SK-N-MC (cell line): Measurements from ENCODE around the gene ELAVL2.

Source experiments
- EZH2 ChIP-seq: fragments of 200-600 bp; sonication (generic); IDR thresholded peaks from one replicate; pipeline ENCODE4 v1.6.1; 2017; ENCODE audit warnings: antibody characterized with exemption
- POLR2AphosphoS5 ChIP-seq: IDR thresholded peaks from 2 replicates; pipeline ENCODE4 v1.6.1; 2012; ENCODE audit warnings: mild to moderate bottlenecking, low read depth, low read length, borderline replicate concordance

DNA sequence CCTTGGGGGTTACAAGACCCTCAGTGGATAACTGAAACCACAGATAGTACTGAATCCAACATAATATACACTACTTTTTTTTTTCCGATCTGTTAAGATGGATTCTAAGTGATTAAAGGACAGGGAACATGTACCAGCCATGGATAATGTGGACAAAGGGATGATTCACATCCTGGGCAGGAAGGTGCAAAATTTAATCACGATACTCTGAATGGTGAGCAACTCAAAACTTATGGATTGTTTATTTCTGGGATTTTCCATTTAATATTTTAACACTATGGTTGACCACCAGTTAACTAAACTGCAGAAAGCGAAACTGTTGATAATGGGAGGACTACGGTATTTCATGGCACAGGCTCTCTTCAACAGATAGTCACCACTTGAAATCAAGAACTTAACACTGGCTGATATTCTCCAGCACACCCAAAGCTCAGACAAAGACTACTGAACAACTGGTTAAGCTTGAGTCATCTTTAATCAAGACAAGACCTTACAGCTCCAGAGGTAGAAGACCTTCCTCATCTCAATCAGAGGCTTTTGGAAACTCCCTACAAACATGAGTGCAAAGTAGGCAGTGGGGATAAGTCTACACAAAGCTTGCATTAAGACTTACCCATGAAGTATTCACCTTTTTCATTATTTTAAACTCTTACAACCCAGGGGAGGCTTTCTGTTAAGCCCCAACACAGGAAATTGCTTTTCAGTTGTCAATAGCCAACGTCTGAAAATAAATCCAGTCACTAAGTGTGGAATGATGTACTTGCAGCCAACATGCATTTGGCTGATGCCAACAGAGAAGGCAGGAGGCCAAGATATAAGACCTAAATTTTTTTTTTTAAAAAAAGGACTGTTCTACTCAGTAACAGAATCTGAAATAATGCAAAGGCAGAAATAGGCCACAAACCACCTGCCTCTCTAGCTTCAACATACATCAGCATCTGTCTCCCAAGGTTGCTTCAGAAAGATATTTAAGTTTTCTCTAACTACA, 78.7 kb downstream of the ELAVL2 start:
- no peak for TF ChIP-seq EZH2
- no peak for TF ChIP-seq POLR2AphosphoS5
